ENCODE measurements around the gene DMD. TPM values are rescaled to one million over a fixed set of nuclear protein-coding genes. Genes with fewer than 3 reads are reported as not detected.

The DMD gene
- total and polyA plus RNA-seq, 2 of the 8 experiments (the other 6 are each of a cell fraction or from before 2014, with no cell fraction given), result 4.8 to 7.4 TPM

- TF ChIP-seq CBX8 (IDR thresholded peaks at IDR 0.05; ENCODE audit: borderline replicate concordance, low read depth, low read length), result no peak
Measured at GRCh38 chrX:31546126-31546525, 1665.2 kb downstream of the DMD start (continued).

All from H1 (cell line).